Gastroesophageal sphincter (tissue), 3 donors: Measurements from ENCODE around the gene IST1.
A peak's percentile ranks its signal among the peaks of the same experiment; 100 is the strongest.

ENCODE experiments used
- CTCF ChIP-seq, 4 experiments: fragments of 200-600 bp in 2 of 4; fragments of 450-650 bp in 2 of 4; sonication (generic) in 1 of 4; IDR thresholded peaks; one replicate each; pipeline ENCODE4 v1.5.1; 2017 to 2019; ENCODE audit warnings: antibody characterized with exemption in 4 of 4, mild to moderate bottlenecking in 2 of 4, moderate library complexity in 2 of 4
- POLR2A ChIP-seq, 2 donors: fragments of 450-650 bp; IDR thresholded peaks; one replicate each; pipeline ENCODE4 v1.6.1; 2017; ENCODE audit warnings: antibody characterized with exemption in 2 of 2, mild to moderate bottlenecking in 2 of 2, moderate library complexity in 1 of 2

GRCh38 chr16:71883849-71884638, 11.3 kb upstream of the IST1 start, which contains the start of gene ZNF821:
- TF ChIP-seq CTCF (IDR thresholded peaks at IDR 0.05) (peak in 3 of 4 experiments; percentile 43 to 67 (median 50)), POLR2A (IDR thresholded peaks at IDR 0.05) (no peak)
